Measurements from ENCODE around the gene DACT1.

Gene DACT1

DNA sequence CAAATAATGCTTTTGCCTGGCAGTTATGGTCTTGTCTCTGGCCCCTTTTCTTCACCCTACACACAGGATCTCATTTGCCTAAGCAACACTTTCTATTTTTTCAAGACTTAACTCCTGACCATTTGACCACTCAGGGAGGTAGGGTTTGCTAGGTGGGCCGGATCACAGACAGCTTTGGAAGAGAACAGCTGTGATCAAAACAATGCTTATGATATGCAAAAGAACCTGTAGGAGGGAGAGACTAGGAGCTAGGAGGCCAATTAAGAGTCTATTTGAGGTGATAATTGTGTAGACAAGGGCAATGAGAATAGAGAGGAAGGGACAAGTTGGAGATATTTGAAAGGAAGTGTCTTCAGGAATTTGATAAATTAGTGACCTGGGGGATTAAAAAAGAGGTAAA lies 12.3 kb upstream of the DACT1 start:
- CTCF ChIA-PET, result interaction anchor here (0.5 kb wide), 1 partner anchor 430 kb away, joined by 4 read pairs; no protein-coding TSS in a partner anchor
- TF ChIP-seq, protein P1, sequence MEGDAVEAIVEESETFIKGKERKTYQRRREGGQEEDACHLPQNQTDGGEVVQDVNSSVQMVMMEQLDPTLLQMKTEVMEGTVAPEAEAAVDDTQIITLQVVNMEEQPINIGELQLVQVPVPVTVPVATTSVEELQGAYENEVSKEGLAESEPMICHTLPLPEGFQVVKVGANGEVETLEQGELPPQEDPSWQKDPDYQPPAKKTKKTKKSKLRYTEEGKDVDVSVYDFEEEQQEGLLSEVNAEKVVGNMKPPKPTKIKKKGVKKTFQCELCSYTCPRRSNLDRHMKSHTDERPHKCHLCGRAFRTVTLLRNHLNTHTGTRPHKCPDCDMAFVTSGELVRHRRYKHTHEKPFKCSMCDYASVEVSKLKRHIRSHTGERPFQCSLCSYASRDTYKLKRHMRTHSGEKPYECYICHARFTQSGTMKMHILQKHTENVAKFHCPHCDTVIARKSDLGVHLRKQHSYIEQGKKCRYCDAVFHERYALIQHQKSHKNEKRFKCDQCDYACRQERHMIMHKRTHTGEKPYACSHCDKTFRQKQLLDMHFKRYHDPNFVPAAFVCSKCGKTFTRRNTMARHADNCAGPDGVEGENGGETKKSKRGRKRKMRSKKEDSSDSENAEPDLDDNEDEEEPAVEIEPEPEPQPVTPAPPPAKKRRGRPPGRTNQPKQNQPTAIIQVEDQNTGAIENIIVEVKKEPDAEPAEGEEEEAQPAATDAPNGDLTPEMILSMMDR (conservative IDR thresholded peaks at IDR 0.05; ENCODE audit: low read depth), result no peak
- no peak overlapping the region for H3K27ac ChIP-seq
- DNase-seq (ENCODE audit: low spot score), result no peak
- POLR2A ChIA-PET (ENCODE audit: low non-redundant PET), result no interaction called here

DNA sequence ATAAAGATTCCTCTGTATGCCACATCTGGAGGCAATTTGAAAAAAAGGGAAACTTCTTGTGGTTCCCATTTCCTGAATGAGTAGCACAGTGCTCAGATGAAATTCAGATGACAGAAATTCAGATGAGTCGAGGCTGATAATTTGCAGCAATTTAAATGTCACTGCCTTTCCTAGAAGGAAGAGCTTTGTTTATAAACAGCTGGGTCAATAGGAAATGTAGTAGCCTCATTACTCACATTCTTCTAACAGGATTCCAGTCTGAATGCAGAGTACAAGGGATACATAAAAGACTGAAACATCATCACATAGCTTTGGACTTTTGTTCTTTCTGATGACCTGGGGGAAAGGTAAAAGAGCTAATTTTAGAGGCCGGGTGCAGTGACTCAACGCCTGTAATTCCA lies 11.3 kb upstream of the DACT1 start:
- CTCF ChIA-PET, result interaction anchor here (1.3 kb wide), 1 partner anchor 125 kb away, joined by 5 read pairs; no protein-coding TSS in a partner anchor
- H3K27ac ChIP-seq, result no peak overlapping the region
- no peak for DNase-seq (ENCODE audit: low spot score)
- POLR2A ChIA-PET (ENCODE audit: low non-redundant PET), result no interaction called here
- TF ChIP-seq, protein P1 (conservative IDR thresholded peaks at IDR 0.05; ENCODE audit: low read depth), result no peak

DNA sequence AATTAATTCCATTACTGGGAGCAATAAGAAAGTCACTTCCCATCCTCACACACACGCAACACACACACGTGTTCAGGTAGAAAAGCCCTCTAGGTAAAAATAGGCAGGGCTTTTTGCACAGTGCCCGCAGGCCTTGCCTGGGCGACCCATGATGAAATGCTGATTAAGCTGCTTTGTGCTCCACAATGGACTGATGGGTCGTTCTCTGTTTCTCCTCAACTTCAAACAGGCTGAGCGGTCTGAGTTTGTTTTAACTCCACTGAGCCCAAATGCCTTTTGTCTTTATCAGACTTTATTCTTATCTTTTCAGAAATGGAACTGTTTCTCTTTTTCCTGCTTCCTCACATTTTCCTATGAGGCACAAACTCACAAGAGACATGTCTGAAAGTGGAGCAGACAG lies 9.4 kb upstream of the DACT1 start:
- TF ChIP-seq, protein P1 (conservative IDR thresholded peaks at IDR 0.05; ENCODE audit: low read depth), result no peak
- no peak overlapping the region for H3K27ac ChIP-seq
- ChIA-PET CTCF (no interaction called here), POLR2A (ENCODE audit: low non-redundant PET) (no interaction called here)
- no peak for DNase-seq (ENCODE audit: low spot score)

DNA sequence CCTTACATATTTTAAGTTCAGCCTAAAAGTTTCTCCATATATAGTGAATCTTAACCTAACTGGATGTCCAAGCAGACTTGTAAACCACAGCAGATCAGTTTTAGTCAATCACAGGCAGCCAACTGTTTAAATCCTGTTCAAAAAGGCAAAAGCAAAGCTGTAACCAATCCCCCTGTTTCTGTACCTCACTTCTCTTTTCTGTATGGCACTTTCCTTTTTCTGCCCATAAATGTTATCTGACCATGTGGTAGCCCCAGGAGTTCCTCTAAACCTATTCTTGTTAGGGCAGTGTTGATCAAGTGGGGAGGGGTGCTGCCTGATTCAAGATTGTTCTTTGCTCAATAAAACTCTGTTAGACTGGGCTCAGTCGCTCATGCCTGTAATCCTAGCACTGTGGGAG lies 8.5 kb upstream of the DACT1 start:
- ChIA-PET POLR2A (ENCODE audit: low non-redundant PET) (interaction anchor here (0.7 kb wide), 1 partner anchor 1082 kb away, joined by 14 read pairs; no protein-coding TSS in a partner anchor), CTCF (no interaction called here)

DNA sequence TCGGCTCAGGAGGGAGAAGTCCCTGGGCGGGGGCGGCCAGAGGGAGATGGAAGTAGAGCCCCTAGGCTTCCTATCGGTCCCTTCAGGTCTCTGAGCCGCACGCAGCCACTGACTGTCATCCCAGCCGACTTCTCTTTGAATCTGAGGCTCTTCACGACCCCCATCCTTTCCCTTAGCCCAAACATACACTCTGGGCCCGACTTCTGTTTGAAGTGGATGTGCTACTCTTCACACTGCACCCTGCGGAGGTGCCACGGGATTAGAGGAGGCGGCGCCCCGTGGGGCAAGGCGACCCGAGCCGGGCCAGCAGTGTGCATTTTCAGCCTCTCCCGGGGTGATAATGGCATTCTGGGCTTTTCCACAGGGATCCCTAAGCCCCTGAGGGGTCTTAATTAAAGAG lies 6.0 kb upstream of the DACT1 start:
- TF ChIP-seq, protein P1 (conservative IDR thresholded peaks at IDR 0.05; ENCODE audit: low read depth), result no peak
- H3K27ac ChIP-seq, result no peak overlapping the region
- DNase-seq (ENCODE audit: low spot score), result no peak
- ChIA-PET CTCF (no interaction called here), POLR2A (ENCODE audit: low non-redundant PET) (no interaction called here)

More for the DNA sequence above, 8.5 kb upstream of the DACT1 start:
- TF ChIP-seq, protein P1 (conservative IDR thresholded peaks at IDR 0.05; ENCODE audit: low read depth), result no peak
- DNase-seq (ENCODE audit: low spot score), result no peak
- no peak overlapping the region for H3K27ac ChIP-seq

DNA sequence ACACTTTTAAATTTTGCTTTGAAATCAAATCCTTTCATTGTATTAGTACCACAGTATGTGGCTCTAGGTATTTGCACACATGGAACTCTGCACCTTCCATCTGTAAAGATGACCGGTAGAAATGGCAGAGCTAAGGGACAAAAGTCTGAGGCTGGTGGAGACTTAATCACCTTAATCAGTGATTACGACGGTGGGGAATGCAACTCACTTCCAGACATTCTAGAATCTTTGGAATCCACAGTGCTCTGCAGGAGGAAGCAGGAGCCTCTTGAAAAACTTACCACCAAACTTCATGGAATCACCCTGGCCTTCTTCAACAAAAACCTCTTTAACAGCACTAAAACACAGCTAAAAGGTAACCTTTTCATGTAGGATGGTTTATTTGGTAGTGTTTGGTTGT lies 3.9 kb upstream of the DACT1 start:
- DNase-seq (ENCODE audit: low spot score), result no peak
- ChIA-PET CTCF (no interaction called here), POLR2A (ENCODE audit: low non-redundant PET) (no interaction called here)
- H3K27ac ChIP-seq, result no peak overlapping the region
- TF ChIP-seq, protein P1 (conservative IDR thresholded peaks at IDR 0.05; ENCODE audit: low read depth), result no peak

All from RWPE1 (cell line).